ENCODE data around the gene PPCS. TPM values are rescaled to one million over a fixed set of nuclear protein-coding genes. Genes with fewer than 3 reads are reported as not detected.
"Not testable (repeated sequence)": the region's sequence is repeated elsewhere in the genome, so short reads cannot be mapped to it uniquely, and the experiment has no call there.

The PPCS gene
- total and polyA plus RNA-seq, 8 donors: 59.0 to 72.9 (median 64.8) TPM

GRCh38 chr1:42469727-42470126, 13.4 kb downstream of the PPCS start:
- TF ChIP-seq CTCF (IDR thresholded peaks at IDR 0.05): no peak
- Histone ChIP-seq H3K27me3 (no peaks in the 10 kb centered on the region), H3K4me3 (no peak overlapping the region), H3K4me1 (no peaks in the 10 kb centered on the region), H3K27ac (no peak overlapping the region), H3K9me3 (no peaks in the 10 kb centered on the region), H3K36me3 (no peaks in the 10 kb centered on the region)
- DNase-seq (no peak), ATAC-seq (no peak)
- intact Hi-C loops (cut with DNase I): no loop called here

- no peaks in the 10 kb centered on the region for H3K4me1 ChIP-seq
- ATAC-seq (no peak), DNase-seq (no peak)
- intact Hi-C loops (cut with DNase I): no loop called here
- peaks cover 0 to 5% of the 10 kb centered on the region in 2 donors for H3K36me3 ChIP-seq
- no peaks in the 10 kb centered on the region for H3K9me3 ChIP-seq
- no peak overlapping the region for H3K27ac ChIP-seq
- TF ChIP-seq CTCF (IDR thresholded peaks at IDR 0.05): no peak
- H3K4me3 ChIP-seq: no peak overlapping the region
- no peaks in the 10 kb centered on the region for H3K27me3 ChIP-seq
These were observed 20.3 kb downstream of the PPCS start for GRCh38 chr1:42476605-42477004.

GRCh38 chr1:42477354-42477753, 21.0 kb downstream of the PPCS start:
- H3K27me3 ChIP-seq; H3K36me3 ChIP-seq; intact Hi-C loops (cut with DNase I); H3K4me1 ChIP-seq; DNase-seq; H3K4me3 ChIP-seq; H3K9me3 ChIP-seq; H3K27ac ChIP-seq; ATAC-seq: not testable (repeated sequence)

DNA sequence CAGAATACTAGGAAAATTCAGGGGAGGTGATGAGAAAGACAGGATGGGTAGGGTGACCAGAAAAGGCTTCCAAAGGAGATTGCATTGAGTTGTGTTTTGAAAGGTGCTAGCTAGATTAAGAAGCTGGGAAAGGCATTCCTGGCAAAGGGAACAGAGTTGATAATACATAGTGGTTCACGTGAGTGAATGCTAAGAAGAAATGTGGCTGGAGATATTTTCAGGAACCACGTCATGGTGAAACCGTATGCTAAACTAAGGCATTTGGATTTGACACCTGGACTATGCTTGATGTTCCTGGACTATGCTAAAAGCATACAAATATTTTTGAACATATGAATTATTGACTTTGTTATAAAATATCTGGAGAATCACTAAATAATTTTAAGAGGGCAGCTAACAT, 21.4 kb downstream of the PPCS start:
- no peak for TF ChIP-seq CTCF (IDR thresholded peaks at IDR 0.05)
- DNase-seq (no peak), ATAC-seq (no peak)
- intact Hi-C loops (cut with DNase I): no loop called here
- Histone ChIP-seq H3K27me3 (no peaks in the 10 kb centered on the region), H3K36me3 (peaks cover 0 to 7% of the 10 kb centered on the region in 2 donors), H3K4me3 (no peak overlapping the region), H3K4me1 (no peaks in the 10 kb centered on the region), H3K9me3 (no peaks in the 10 kb centered on the region), H3K27ac (no peak overlapping the region)

DNA sequence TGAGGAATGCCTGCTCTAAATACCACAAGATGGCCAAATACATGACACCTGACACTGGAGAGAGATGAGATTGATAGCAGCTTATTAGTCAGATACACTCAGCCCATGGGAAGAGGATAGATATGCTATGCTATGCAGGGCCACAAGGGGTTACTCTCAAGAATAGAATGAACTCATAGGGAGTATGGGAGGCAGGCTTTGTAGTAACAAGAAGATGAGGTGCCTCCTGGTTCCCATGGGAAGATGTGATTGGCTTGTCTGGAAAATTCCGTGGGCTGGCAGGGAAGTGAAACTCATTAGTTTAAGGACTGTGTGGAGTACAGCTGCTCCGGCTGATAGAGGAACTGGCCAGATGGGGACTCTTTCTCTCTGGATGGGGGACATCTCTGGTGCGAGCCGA, 23.3 kb downstream of the PPCS start:
- DNase-seq (no peak), ATAC-seq (no peak)
- H3K36me3 ChIP-seq: peaks cover 0 to 13% of the 10 kb centered on the region in 2 donors
- no peak overlapping the region for H3K27ac ChIP-seq
- H3K9me3 ChIP-seq: no peaks in the 10 kb centered on the region
- H3K4me3 ChIP-seq: no peak overlapping the region
- no peaks in the 10 kb centered on the region for H3K4me1 ChIP-seq
- TF ChIP-seq CTCF (IDR thresholded peaks at IDR 0.05): no peak
- H3K27me3 ChIP-seq: no peaks in the 10 kb centered on the region
- intact Hi-C loops (cut with DNase I): no loop called here

DNA sequence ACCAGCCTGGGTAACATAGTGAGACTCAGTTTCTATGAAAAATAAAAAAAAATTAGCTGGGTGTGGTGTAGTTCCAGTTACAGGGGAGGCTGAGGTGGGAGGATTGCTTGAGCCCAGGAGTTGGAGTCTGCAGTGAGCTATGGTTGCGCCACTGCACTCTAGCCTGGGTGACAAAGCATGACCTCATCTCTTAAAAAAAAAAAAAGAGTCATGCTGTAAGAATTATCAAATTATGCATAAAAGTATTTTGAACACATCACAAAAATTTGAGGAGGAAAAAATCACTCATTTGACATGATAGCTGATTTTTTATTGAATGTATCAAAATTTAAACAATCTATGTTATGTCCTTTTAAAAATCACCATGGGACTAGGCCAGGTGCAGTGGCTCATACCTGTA, 24.6 kb downstream of the PPCS start:
- no peak overlapping the region for H3K27ac ChIP-seq
- no peak for ATAC-seq
- H3K27me3 ChIP-seq: no peaks in the 10 kb centered on the region
- intact Hi-C loops (cut with DNase I): no loop called here
- no peak overlapping the region for H3K4me3 ChIP-seq
- peaks cover 0 to 13% of the 10 kb centered on the region in 2 donors for H3K36me3 ChIP-seq
- H3K9me3 ChIP-seq: no peaks in the 10 kb centered on the region
- no peak for TF ChIP-seq CTCF (IDR thresholded peaks at IDR 0.05)
- H3K4me1 ChIP-seq: no peaks in the 10 kb centered on the region
- no peak for DNase-seq

All from left lung (tissue), 10 donors.